Femur (tissue), 1 donor: ENCODE measurements around the gene ST8SIA5.
A peak's percentile ranks its signal among the peaks of the same experiment; 100 is the strongest.
"Not testable (repeated sequence)": the region's sequence is repeated elsewhere in the genome, so short reads cannot be mapped to it uniquely, and the experiment has no call there.

Experiments
- DNase-seq: peaks from one replicate; pipeline ENCODE4 v3.0.0-alpha.2; 2017

Gene ST8SIA5

DNA sequence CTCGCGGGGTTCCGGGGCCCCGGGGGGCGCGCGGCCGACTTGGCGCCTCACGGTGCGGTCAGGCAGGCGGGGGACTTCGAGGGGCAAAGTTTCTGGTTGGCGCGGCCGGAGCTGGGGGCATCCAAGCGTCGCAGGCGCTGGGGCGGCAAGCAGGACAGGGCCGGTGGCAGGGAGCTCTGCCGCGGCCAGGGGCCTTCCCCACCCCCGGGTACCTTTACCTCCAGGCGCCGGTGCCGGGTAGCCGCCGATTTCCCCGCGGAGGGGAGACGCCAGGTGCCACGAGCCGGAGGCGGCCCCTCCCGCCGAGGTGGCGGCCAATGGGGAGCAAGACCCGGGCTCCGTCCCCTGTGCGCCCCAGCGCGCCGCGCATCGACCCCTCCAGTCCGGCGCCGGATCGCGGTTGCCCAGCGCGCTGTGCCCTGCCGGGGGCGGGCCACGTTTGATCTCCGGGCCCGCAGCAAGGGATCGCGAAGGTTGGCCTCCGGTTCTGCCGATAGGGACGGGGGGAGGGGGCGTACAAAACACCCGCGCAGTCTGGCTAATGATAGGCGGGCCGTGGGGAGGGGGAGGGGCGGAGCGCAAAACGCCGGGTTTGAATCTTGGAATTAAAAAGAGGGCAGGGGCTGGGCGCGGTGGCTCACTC lies at the start of gene ST8SIA5:
ST8SIA5 (minus strand) TSS at position 495 of the 643 bp plus-strand sequence. CDS start 545 bp downstream, outside the sequence.
- DNase-seq, result peak; percentile 29

GRCh38 chr18:46795945-46796344 lies 39.1 kb upstream of the ST8SIA5 start:
- not testable (repeated sequence) for DNase-seq

DNA sequence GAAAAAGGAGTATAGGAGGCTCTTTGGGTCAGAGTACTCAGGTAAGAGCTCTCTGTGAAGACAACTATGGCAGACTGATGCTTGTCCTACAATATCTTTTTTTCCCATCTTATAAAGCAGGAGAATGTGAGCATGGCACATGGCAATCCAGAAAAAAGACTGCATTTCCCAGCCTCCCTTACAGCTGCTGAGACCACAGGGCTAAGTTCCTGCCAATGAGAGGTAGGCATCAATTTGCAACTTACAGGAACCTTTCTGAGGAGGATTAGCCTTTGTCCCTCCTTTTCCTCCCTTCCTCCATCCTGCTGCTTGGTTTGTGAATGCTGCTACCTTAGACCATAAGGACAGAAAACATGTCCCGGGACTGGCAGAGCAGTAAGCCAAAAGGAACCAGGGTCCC lies 37.8 kb upstream of the ST8SIA5 start:
- DNase-seq, result no peak

GRCh38 chr18:46793565-46793964 lies 36.7 kb upstream of the ST8SIA5 start:
- DNase-seq, result no peak

- DNase-seq, result no peak
Measured at GRCh38 chr18:46789088-46789487, 32.2 kb upstream of the ST8SIA5 start.

GRCh38 chr18:46787674-46788073 lies 30.8 kb upstream of the ST8SIA5 start:
- no peak for DNase-seq

- DNase-seq, result no peak
Measured at GRCh38 chr18:46772357-46772756, 15.5 kb upstream of the ST8SIA5 start.

- DNase-seq, result no peak
Measured at GRCh38 chr18:46771141-46771540, 14.3 kb upstream of the ST8SIA5 start.

- DNase-seq, result no peak
Measured at GRCh38 chr18:46770708-46771107, 13.9 kb upstream of the ST8SIA5 start.

DNA sequence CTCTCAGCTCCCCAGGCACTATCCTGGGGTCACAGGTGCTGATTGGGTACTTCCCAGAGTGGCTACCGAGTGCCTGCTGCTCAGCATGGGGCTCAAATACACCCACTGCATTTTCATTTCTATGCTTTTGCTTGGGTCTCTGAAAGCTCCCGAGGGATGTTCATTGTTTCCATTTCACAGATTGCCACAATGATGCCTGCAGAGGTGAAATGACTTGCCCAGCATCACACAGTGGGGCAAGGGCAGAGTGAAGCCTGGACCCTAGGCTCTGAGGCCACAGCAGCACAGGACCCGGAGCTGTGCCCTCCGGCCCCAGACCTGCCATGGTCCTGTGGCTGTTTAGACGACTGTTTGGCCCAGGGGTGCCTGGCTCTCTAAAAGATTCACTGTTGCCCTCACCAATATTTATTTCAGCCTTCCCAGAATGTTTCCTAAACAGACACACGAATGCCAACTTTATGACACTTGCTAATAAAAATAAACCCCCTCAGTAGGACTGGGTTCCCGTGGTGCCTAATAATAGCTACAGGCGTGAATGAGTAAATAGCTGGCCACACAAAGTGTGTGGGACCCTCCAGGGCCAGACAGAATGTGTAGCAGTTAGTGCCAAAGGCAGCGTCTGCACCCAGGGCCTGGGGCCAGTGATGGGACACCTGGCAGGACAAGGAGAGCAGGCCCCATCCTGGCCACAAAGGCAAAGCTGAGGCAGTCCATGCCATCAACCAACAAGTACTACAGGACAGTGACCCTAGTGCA lies 11.5 kb upstream of the ST8SIA5 start:
- DNase-seq, result no peak

DNA sequence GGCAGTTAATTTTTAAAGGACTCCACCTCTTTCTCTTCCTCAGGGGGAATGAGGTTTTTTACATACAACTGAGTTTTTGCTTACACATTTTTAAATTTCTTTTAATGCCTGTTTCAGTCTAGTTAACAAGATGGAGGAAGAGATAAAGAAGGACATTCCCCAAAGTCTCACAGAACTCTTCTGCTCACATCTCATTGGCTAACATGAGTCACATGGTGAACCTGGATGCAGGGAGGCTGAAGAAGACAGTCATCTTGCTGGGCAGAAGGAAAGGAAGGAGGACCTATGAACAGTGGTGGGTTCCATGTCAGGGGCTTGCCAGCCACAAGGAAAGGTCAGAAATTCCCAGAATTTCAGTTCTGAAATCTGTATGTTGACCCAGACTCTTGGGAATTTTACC lies 10.4 kb upstream of the ST8SIA5 start:
- no peak for DNase-seq

DNA sequence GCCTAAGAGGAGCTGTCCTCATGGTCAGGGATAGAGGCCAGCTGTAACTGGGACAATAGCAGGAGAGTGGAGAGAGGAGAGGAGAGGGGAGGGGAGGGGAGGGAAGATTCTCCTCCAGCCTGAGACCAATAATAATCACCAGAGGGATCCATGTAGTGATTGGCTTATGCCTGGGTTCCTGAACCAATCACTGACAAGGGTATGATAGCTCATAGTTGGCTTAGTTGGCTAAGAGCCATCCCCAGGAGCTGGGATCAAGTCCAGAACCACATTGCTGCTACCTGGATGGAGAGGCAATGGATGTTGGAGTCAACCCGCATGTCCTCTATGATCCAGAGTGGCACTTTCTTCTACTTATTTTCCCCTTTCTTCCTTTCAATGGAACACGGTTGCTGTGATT lies 7.7 kb upstream of the ST8SIA5 start:
- DNase-seq, result no peak

DNA sequence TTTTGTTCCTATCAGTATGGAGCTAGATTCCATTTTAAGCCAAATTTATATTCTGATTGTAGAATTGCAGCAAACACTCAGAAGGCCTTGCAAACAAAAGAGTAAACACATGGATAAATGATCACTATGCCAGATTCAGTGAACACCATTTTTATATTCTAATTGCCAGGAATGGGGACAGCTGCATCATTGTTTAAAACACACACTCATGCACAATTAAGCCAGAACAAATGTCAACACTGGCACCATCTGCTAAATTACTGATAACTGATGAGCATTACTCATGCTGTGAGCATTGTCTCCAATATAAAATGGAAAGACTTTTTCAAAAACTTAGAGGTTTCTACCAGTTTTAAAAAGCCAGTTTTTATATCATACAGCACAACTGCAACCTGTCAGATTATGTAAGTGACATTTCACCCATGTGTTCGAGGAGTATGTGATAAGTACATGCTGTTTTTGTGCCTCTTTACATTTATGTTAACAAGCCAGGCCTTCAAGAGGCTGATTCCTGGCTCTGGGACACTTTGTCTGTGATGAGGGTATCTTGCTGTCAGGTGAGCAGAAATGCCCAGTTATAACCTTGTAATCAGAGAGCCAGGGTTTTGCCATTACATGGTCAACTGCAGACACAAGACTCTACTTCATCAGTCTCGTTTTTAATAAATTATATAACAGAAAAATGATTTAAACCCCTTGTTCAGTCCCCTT lies 4.4 kb upstream of the ST8SIA5 start:
- no peak for DNase-seq

- no peak for DNase-seq
Measured at GRCh38 chr18:46759890-46760289, 3.0 kb upstream of the ST8SIA5 start.

DNA sequence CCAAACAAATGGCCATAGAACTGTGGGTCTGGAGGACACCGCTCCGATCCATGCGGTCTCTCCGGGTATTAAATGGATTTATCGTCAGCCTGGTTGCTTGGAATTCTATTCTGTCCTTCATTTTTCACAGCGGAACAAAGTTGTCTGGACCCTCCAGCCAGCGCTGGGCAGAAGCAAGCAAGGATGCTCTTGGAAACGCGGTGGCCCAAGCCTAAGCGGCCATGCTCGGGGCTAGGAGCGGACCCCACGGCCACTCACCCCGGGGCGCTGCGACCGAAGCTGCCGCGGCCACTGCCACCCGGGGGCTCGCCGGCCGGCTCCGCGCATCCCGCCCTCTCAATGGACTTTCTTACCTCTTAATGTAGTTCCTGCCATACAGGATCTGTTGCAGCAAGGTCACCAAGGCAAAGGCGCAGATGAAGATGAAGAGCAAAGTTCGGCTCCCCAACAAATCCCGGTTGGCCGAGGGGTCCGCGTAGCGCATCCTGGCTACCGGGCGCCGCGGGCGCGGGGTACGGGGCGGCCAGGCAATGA lies 761 bp downstream of the ST8SIA5 start:
- no peak for DNase-seq

GRCh38 chr18:46755315-46756024 lies 1.4 kb downstream of the ST8SIA5 start:
- no peak for DNase-seq

GRCh38 chr18:46754661-46755292 lies 2.1 kb downstream of the ST8SIA5 start:
- peak; percentile 25 for DNase-seq

GRCh38 chr18:46754188-46754587 lies 2.7 kb downstream of the ST8SIA5 start:
- DNase-seq, result no peak

DNA sequence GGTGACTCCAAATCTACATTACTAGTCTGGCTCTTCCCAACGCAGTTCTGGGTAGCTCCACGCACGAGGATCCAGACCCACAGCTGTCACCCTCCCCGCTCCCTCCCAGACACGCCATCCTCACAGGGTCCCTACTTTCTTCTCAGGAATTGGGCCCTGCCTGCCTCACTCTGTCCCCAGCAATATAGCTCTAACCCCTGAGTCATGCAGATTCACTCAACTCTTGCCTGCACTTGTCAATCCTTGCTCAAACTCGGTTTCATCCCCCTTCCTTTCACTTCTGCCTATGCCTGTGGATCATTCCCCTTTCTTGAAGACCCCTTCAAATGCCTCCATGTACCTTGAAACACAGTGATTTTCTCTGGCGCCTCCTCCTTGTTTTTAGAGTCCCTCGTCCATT lies 5.0 kb downstream of the ST8SIA5 start:
- DNase-seq, result no peak

DNA sequence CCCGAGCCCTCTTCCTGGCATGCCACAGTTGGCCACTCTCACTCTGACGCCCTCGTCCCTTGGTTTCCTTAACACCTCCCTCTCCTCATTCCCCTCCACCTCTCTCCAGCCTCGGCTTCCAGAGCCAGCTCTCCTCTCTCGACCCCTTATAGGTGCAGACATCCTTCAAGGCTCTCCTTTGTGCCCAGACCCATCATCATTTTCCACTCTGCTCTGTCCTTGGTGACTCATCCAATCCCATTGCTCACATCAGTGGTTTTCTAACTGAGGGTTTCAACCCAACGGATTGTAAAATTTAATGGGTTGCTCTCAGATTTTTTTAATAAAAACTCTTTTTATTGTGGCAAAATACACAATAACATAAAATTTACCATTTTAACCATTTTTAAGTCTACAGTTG lies 6.2 kb downstream of the ST8SIA5 start:
- DNase-seq, result no peak

GRCh38 chr18:46748466-46748865 lies 8.4 kb downstream of the ST8SIA5 start:
- DNase-seq, result no peak

GRCh38 chr18:46740046-46740445 lies 16.8 kb downstream of the ST8SIA5 start:
- DNase-seq, result no peak
